ENCODE results near the gene MANF.

Gene MANF

DNA sequence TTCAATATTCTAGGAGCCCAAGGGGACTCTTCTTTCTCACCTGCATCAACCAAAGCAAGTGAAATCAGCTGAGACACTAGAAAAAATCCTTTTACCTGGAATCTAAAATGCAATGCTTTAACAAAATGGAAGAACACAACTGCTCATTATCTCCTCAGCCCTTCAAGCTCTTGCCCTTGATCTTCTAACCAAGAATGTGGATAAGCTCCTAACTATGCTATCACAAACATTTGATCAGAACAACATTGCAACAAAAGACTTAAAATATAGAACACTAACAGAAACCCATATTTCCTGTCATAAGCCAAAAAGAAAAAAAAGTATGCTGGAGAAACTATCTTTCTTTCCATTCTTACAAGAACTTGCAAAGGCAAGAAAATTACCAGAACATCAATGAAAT lies 18.6 kb downstream of the MANF start:
- TF ChIP-seq CTCF (IDR thresholded peaks at IDR 0.05; ENCODE audit: low read depth, low read length): no peak

GRCh38 chr3:51408021-51408420 lies 22.9 kb downstream of the MANF start:
- no peak overlapping the region for H3K4me3 ChIP-seq (ENCODE audit: low read depth, low read length)
- no peak for TF ChIP-seq CTCF (IDR thresholded peaks at IDR 0.05; ENCODE audit: low read depth, low read length)

More for the DNA sequence above, 18.6 kb downstream of the MANF start:
- no peak overlapping the region for H3K4me3 ChIP-seq (ENCODE audit: low read depth, low read length)

DNA sequence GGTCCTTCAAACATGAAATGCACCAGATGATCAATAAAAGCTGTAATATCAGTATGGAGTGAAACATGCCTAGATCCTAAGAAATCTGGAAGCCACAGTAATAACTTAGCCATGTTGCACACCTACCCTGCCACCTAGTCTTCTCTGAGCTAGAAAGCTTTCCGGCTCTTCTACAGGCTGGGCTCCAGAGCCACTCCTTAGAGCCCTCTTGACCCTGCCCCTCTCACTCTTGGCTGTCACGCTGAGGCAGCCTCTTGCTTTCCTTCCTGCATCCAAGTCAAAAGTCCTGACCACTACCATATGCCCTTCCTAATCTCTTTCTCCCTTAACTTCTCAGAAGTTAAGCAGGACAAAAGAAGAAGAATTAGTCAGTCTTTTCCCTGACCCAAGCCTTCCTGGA lies 23.7 kb downstream of the MANF start:
- H3K4me3 ChIP-seq (ENCODE audit: low read depth, low read length): no peak overlapping the region
- no peak for TF ChIP-seq CTCF (IDR thresholded peaks at IDR 0.05; ENCODE audit: low read depth, low read length)

DNA sequence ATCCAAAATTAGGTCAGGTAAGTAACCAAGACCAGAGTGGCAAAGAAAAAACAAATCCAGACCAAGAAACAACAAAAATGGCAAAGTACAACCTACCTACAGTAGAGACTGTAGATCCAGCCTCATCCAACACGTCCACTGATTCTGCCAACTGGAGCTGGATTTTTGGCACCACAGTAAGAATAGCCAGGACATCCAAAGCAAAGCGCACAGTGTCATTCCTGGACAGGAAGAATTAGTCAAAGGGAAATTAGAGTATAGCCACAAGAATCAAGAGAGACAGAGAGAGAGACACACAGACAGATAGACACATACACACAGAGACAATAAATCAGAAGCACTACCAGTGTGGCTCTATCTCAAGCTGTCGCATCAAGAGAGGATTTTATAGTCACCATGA lies 37.1 kb downstream of the MANF start:
- no peak for TF ChIP-seq CTCF (IDR thresholded peaks at IDR 0.05; ENCODE audit: low read depth, low read length)
- no peak overlapping the region for H3K4me3 ChIP-seq (ENCODE audit: low read depth, low read length)

- no peak for TF ChIP-seq CTCF (IDR thresholded peaks at IDR 0.05; ENCODE audit: low read depth, low read length)
- H3K4me3 ChIP-seq (ENCODE audit: low read depth, low read length): no peak overlapping the region
These were observed 41.8 kb downstream of the MANF start for GRCh38 chr3:51426921-51427320.

DNA sequence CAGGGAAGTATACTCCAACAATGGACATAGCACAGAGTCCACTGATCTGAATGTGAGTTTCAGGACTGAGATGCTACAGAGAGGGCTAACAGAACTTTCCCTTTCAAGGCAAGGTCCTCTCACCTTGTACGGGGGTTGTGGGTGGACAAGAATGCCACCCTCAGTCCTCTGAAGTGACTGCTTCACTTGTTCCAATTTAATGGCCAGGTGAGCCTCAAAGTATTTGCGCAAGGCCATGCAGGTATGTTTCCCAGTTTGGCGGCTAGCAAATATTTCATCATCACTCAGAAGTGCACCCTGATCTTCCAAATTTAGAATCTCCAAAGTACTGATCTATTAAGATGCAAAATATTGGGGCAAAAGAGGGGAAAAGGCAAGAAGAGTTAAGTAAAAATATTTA lies 44.0 kb downstream of the MANF start:
- H3K4me3 ChIP-seq (ENCODE audit: low read depth, low read length): no peak overlapping the region
- no peak for TF ChIP-seq CTCF (IDR thresholded peaks at IDR 0.05; ENCODE audit: low read depth, low read length)

GRCh38 chr3:51434110-51434509 lies 49.0 kb downstream of the MANF start:
- TF ChIP-seq CTCF (IDR thresholded peaks at IDR 0.05; ENCODE audit: low read depth, low read length): no peak
- H3K4me3 ChIP-seq (ENCODE audit: low read depth, low read length): no peak overlapping the region
